BE2C (cell line): ENCODE measurements around the gene DENND6B.

Source experiments
- DNase-seq: peaks from one replicate; pipeline ENCODE4 v3.0.0-alpha.2; 2020
- H3K27me3 ChIP-seq: fragments of 250-450 bp; sonication (Bioruptor Pico); 2 replicates; pipeline ENCODE4 v1.5.1; 2020; ENCODE audit warnings: mild to moderate bottlenecking
- H3K36me3 ChIP-seq: fragments of 250-450 bp; sonication (Bioruptor Pico); 2 replicates; pipeline ENCODE4 v1.5.1; 2020; ENCODE audit warnings: mild to moderate bottlenecking
- H3K4me1 ChIP-seq: fragments of 250-450 bp; sonication (Bioruptor Pico); 2 replicates; pipeline ENCODE4 v1.5.1; 2020
- H3K4me3 ChIP-seq: 2 replicates; pipeline ENCODE4 v1.5.1; 2011; ENCODE audit warnings: low read depth, low read length
- H3K9me3 ChIP-seq: fragments of 250-450 bp; sonication (Bioruptor Pico); 2 replicates; pipeline ENCODE4 v1.5.1; 2020
- CTCF ChIP-seq: IDR thresholded peaks from 2 replicates; pipeline ENCODE4 v1.5.1; 2012; ENCODE audit warnings: mild to moderate bottlenecking, low read depth, low read length

The DENND6B gene

GRCh38 chr22:50286701-50287318 is 40.0 kb downstream of the DENND6B start:
- Histone ChIP-seq H3K4me1 (no peaks in the 10 kb centered on the region), H3K9me3 (no peaks in the 10 kb centered on the region), H3K4me3 (no peak overlapping the region), H3K36me3 (peaks cover 74% of the 10 kb centered on the region), H3K27me3 (no peaks in the 10 kb centered on the region)
- no peak for DNase-seq
- TF ChIP-seq CTCF = no peak

DNA sequence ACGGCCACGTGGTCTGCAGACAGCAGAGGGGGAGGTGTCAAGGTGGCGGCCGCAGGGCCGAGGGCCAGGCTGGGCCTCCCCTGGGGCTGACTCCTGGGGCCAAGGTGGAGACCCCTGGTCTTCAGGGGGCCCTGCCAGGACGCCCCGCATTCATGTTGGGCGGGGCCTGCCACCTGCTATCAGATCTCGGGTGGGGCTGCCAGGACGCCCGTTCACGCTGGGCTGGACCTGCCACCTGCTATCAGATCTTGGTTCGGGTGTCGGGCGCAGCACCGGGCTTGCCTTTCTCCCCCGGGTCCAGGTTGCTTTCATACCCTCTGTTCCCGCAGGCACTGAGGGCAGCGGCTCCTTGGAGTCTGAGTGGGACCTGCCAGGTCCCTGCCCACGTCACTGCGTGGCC is 40.5 kb downstream of the DENND6B start:
- no peaks in the 10 kb centered on the region for H3K4me1 ChIP-seq
- H3K4me3 ChIP-seq = no peak overlapping the region
- no peaks in the 10 kb centered on the region for H3K27me3 ChIP-seq
- no peak for TF ChIP-seq CTCF
- no peaks in the 10 kb centered on the region for H3K9me3 ChIP-seq
- DNase-seq = no peak
- peaks cover 78% of the 10 kb centered on the region for H3K36me3 ChIP-seq

- no peak for DNase-seq
- peaks cover 78% of the 10 kb centered on the region for H3K36me3 ChIP-seq
- H3K27me3 ChIP-seq = no peaks in the 10 kb centered on the region
- no peak for TF ChIP-seq CTCF
- H3K4me1 ChIP-seq = no peaks in the 10 kb centered on the region
- H3K9me3 ChIP-seq = no peaks in the 10 kb centered on the region
- H3K4me3 ChIP-seq = no peak overlapping the region
Measured at GRCh38 chr22:50285568-50286229, 41.1 kb downstream of the DENND6B start.

DNA sequence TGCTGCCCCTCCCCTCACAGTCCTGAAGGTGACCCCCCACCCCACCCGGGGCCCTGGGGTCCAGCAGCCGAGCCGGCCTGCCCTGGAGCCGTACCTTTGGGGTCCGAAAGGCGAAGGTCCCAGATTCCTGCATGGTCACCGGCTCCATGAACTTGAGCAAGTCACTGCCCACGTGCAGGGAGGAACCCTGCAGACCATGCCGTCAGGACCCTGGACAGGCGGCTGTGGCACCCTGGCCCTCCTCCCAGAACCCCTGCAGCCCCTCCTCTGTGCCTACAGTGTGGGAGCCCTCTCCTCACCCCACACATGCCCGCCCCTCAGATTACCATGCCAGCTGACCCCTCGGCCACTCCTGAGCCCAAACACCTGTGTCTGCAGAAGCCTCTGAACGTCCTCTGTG is 42.3 kb downstream of the DENND6B start:
- Histone ChIP-seq H3K36me3 (peaks cover 77% of the 10 kb centered on the region), H3K27me3 (no peaks in the 10 kb centered on the region), H3K4me1 (no peaks in the 10 kb centered on the region), H3K4me3 (no peak overlapping the region), H3K9me3 (no peaks in the 10 kb centered on the region)
- no peak for DNase-seq
- no peak for TF ChIP-seq CTCF

- H3K36me3 ChIP-seq = peaks cover 77% of the 10 kb centered on the region
- no peaks in the 10 kb centered on the region for H3K4me1 ChIP-seq
- no peak for TF ChIP-seq CTCF
- no peaks in the 10 kb centered on the region for H3K9me3 ChIP-seq
- no peak overlapping the region for H3K4me3 ChIP-seq
- no peaks in the 10 kb centered on the region for H3K27me3 ChIP-seq
- no peak for DNase-seq
Measured at GRCh38 chr22:50283821-50284220, 43.0 kb downstream of the DENND6B start.
